ENCODE results near the gene OTOF. TPM values are rescaled to one million over a fixed set of nuclear protein-coding genes. Genes with fewer than 3 reads are reported as not detected.

Gene OTOF
- total and polyA plus RNA-seq, 8 donors: 0.06 to 3.6 (median 0.29) TPM; not detected in 3

- Histone ChIP-seq H3K9me3 (no peaks in the 10 kb centered on the region), H3K27me3 (no peaks in the 10 kb centered on the region), H3K36me3 (no peaks in the 10 kb centered on the region), H3K27ac (no peak overlapping the region), H3K4me3 (no peak overlapping the region), H3K4me1 (no peaks in the 10 kb centered on the region)
- WGBS, 5 donors: 60 to 82% (median 66%) methylated on average over 3 of the region's 3 CpGs
- no peak for DNase-seq
- no peak for TF ChIP-seq EP300 (IDR thresholded peaks at IDR 0.05)
- intact Hi-C loops (cut with DNase I; ENCODE audit: low total_unique reads): no loop called here
These were observed 53.7 kb downstream of the OTOF start for GRCh38 chr2:26424221-26424620.

- no peak for TF ChIP-seq POLR2A (IDR thresholded peaks at IDR 0.05)
- TF ChIP-seq, protein P1, sequence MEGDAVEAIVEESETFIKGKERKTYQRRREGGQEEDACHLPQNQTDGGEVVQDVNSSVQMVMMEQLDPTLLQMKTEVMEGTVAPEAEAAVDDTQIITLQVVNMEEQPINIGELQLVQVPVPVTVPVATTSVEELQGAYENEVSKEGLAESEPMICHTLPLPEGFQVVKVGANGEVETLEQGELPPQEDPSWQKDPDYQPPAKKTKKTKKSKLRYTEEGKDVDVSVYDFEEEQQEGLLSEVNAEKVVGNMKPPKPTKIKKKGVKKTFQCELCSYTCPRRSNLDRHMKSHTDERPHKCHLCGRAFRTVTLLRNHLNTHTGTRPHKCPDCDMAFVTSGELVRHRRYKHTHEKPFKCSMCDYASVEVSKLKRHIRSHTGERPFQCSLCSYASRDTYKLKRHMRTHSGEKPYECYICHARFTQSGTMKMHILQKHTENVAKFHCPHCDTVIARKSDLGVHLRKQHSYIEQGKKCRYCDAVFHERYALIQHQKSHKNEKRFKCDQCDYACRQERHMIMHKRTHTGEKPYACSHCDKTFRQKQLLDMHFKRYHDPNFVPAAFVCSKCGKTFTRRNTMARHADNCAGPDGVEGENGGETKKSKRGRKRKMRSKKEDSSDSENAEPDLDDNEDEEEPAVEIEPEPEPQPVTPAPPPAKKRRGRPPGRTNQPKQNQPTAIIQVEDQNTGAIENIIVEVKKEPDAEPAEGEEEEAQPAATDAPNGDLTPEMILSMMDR (IDR thresholded peaks at IDR 0.05): no peak
- TF ChIP-seq EP300 (IDR thresholded peaks at IDR 0.05): no peak
- no peak for TF ChIP-seq POLR2AphosphoS5 (IDR thresholded peaks at IDR 0.05)
- Histone ChIP-seq H3K27me3 (no peaks in the 10 kb centered on the region), H3K9me3 (no peaks in the 10 kb centered on the region), H3K4me3 (no peak overlapping the region), H3K27ac (no peak overlapping the region), H3K4me1 (no peaks in the 10 kb centered on the region), H3K36me3 (no peaks in the 10 kb centered on the region)
- WGBS, 5 donors: 75 to 89% (median 80%) methylated on average over 9 of the region's 9 CpGs
- DNase-seq: no peak
- intact Hi-C loops (cut with DNase I; ENCODE audit: low total_unique reads): no loop called here
These were observed 54.2 kb downstream of the OTOF start for GRCh38 chr2:26423750-26424149.

DNA sequence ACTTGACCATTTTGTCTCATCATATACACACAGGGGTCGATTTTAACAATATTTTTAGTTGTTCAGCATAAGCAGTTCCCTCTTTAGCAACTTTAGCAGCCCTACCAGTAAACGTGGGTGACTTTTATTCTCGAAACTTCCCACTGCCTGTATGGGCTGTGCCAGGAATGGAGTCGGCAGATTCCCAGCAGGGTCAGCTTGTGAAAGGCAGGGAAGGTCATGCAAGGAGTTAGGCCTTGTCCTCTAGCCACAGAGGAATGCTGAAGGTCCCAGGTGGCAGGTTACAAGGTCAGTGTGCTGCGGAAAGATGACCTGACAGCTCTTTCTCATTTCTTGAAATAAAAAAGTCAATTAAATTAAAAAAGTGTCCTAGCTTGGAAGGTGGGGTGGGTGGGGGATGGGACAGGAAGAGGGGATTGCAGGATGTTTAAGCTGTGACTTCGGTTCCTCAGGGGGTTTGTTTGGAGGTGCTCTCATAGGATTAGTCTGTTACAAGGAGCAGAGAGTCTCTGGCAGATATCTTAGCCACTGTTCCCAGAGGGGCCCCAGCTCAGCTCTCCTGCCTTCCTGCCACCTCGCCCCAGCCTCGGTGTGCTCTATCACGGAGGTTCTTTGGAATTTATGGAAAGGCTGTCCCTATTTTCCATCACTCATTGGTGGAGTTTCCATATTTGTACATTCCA is 54.8 kb downstream of the OTOF start:
- TF ChIP-seq POLR2AphosphoS5 (IDR thresholded peaks at IDR 0.05) (no peak), POLR2A (IDR thresholded peaks at IDR 0.05) (no peak), EP300 (IDR thresholded peaks at IDR 0.05) (no peak)
- TF ChIP-seq, protein P1 (IDR thresholded peaks at IDR 0.05): no peak
- Histone ChIP-seq H3K27ac (no peak overlapping the region), H3K36me3 (no peaks in the 10 kb centered on the region), H3K9me3 (no peaks in the 10 kb centered on the region), H3K27me3 (no peaks in the 10 kb centered on the region), H3K4me1 (no peaks in the 10 kb centered on the region), H3K4me3 (no peak overlapping the region)
- DNase-seq: no peak
- intact Hi-C loops (cut with DNase I; ENCODE audit: low total_unique reads): no loop called here
- 47 to 58% (median 55%) methylated on average over 9 of the region's 9 CpGs for WGBS, 5 donors

GRCh38 chr2:26421961-26422360 is 56.0 kb downstream of the OTOF start:
- DNase-seq: no peak
- no peak overlapping the region for H3K4me3 ChIP-seq
- TF ChIP-seq POLR2A (IDR thresholded peaks at IDR 0.05) (no peak), EP300 (IDR thresholded peaks at IDR 0.05) (no peak), POLR2AphosphoS5 (IDR thresholded peaks at IDR 0.05) (no peak)
- TF ChIP-seq, protein P1 (IDR thresholded peaks at IDR 0.05): no peak
- H3K9me3 ChIP-seq: no peaks in the 10 kb centered on the region
- no peak overlapping the region for H3K27ac ChIP-seq
- WGBS, 5 donors: 79 to 86% (median 80%) methylated on average over 5 of the region's 5 CpGs
- H3K27me3 ChIP-seq: no peaks in the 10 kb centered on the region
- intact Hi-C loops (cut with DNase I; ENCODE audit: low total_unique reads): no loop called here
- H3K4me1 ChIP-seq: no peaks in the 10 kb centered on the region
- H3K36me3 ChIP-seq: no peaks in the 10 kb centered on the region

DNA sequence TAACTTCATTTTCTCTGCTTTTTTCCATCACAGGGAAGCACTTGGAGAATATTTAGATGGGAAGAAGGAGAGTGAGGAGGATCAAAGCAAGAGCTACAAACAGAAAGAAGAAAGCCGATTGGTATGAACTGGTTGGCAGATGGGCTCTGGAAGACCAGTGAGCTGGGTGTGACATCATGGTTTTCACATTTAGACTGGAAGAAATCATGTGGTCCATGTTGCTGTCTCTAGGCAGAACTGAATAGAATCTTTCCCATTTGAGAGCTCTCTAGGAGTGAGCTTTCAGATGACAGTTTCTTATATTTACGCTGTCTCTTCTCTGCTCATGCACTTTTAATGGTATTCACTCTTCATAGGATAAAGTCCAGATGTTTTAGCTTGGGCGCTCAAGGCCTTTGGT is 63.6 kb downstream of the OTOF start:
- no peak overlapping the region for H3K4me3 ChIP-seq
- no peaks in the 10 kb centered on the region for H3K36me3 ChIP-seq
- TF ChIP-seq, protein P1 (IDR thresholded peaks at IDR 0.05): no peak
- TF ChIP-seq EP300 (IDR thresholded peaks at IDR 0.05): no peak
- TF ChIP-seq POLR2AphosphoS5 (IDR thresholded peaks at IDR 0.05): no peak
- no peak for TF ChIP-seq POLR2A (IDR thresholded peaks at IDR 0.05)
- H3K27ac ChIP-seq: no peak overlapping the region
- no peaks in the 10 kb centered on the region for H3K9me3 ChIP-seq
- WGBS, 5 donors: 88 to 96% (median 92%) methylated on average over 3 of the region's 3 CpGs
- intact Hi-C loops (cut with DNase I; ENCODE audit: low total_unique reads): no loop called here
- no peaks in the 10 kb centered on the region for H3K27me3 ChIP-seq
- no peaks in the 10 kb centered on the region for H3K4me1 ChIP-seq
- peak in 1 of 2 donors; percentile 33 for DNase-seq

All from stomach (tissue), 9 donors.